Colonic mucosa (tissue), 4 donors: ENCODE data around the gene ZC3H7A. TPM values are rescaled to one million over a fixed set of nuclear protein-coding genes. Genes with fewer than 3 reads are reported as not detected.

Experiments used
- DNase-seq: peaks from one replicate; pipeline ENCODE4 v3.0.0-alpha.2; 2020
- H3K27ac ChIP-seq: fragments of 200-600 bp; one replicate; pipeline ENCODE4 v1.8.0; 2021
- H3K27me3 ChIP-seq: fragments of 200-600 bp; one replicate; pipeline ENCODE4 v1.8.0; 2021
- H3K36me3 ChIP-seq: fragments of 200-600 bp; one replicate; pipeline ENCODE4 v1.8.0; 2021
- H3K4me1 ChIP-seq: fragments of 200-600 bp; one replicate; pipeline ENCODE4 v1.8.0; 2021; ENCODE audit warnings: mild to moderate bottlenecking
- H3K4me3 ChIP-seq: fragments of 200-600 bp; one replicate; pipeline ENCODE4 v1.8.0; 2021
- H3K9ac ChIP-seq, 2 donors: one replicate each; pipeline ENCODE4 v1.7.0; 2013; ENCODE audit warnings: control low read depth in 2 of 2, low read depth in 2 of 2, low read length in 2 of 2
- H3K9me3 ChIP-seq: fragments of 200-600 bp; one replicate; pipeline ENCODE4 v1.8.0; 2021
- intact Hi-C: fragments of 100-400 bp; cut with DNase I; formaldehyde crosslinking; loops from one replicate; pipeline ENCODE4 v1.14.1; 2022
- total RNA-seq, 2 donors: library from RNA; stranded (reverse); fragmentation: NEBNext Ultra II Directional in 1 of 2; extraction: Animal tissue kit (Norgen Biotek cat#: 25700) in 1 of 2; gene quantifications; one replicate each; pipeline ENCODE4 v1.2.1, GENCODE V29; 2021
- TF ChIP-seq, protein P1 (sequence below): fragments of 200-600 bp; IDR thresholded peaks from one replicate; pipeline ENCODE4 v1.8.0; 2022; ENCODE audit warnings: antibody characterized with exemption, mild to moderate bottlenecking
- donor health status: healthy.
- donor health status: DM: no; HTN: no; CAD: no.
- donor health status: DM: no; HTN: no; CAD: no.

Gene ZC3H7A
- total RNA-seq, 2 donors from 2014 or later = 40.2 to 47.1 TPM

DNA sequence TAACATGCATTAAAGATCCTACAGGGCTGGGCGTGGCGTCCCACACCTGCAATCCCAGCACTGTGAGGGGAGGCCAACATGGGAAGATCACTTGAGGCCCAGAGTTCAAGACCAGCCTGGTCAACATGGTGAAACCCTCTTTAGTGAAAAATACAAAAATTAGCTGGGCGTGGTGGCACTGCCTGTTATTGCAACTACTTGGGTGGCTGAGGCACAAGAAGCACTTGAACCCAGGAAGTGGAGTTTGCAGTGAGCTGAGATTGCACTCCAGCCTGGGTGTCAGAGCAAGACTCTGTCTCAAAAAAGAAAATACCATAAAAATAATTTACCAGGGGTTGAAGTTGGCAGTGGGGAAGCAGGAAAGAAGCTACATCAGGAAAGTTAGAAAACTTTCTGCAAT is 67.3 kb downstream of the ZC3H7A start:
- Histone ChIP-seq H3K4me1 (no peaks in the 10 kb centered on the region), H3K36me3 (no peaks in the 10 kb centered on the region), H3K27me3 (no peaks in the 10 kb centered on the region), H3K27ac (no peak overlapping the region), H3K4me3 (no peak overlapping the region), H3K9me3 (no peaks in the 10 kb centered on the region), H3K9ac (no peak overlapping the region)
- TF ChIP-seq, protein P1, sequence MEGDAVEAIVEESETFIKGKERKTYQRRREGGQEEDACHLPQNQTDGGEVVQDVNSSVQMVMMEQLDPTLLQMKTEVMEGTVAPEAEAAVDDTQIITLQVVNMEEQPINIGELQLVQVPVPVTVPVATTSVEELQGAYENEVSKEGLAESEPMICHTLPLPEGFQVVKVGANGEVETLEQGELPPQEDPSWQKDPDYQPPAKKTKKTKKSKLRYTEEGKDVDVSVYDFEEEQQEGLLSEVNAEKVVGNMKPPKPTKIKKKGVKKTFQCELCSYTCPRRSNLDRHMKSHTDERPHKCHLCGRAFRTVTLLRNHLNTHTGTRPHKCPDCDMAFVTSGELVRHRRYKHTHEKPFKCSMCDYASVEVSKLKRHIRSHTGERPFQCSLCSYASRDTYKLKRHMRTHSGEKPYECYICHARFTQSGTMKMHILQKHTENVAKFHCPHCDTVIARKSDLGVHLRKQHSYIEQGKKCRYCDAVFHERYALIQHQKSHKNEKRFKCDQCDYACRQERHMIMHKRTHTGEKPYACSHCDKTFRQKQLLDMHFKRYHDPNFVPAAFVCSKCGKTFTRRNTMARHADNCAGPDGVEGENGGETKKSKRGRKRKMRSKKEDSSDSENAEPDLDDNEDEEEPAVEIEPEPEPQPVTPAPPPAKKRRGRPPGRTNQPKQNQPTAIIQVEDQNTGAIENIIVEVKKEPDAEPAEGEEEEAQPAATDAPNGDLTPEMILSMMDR = no peak
- intact Hi-C loops = no loop called here
- DNase-seq = no peak

DNA sequence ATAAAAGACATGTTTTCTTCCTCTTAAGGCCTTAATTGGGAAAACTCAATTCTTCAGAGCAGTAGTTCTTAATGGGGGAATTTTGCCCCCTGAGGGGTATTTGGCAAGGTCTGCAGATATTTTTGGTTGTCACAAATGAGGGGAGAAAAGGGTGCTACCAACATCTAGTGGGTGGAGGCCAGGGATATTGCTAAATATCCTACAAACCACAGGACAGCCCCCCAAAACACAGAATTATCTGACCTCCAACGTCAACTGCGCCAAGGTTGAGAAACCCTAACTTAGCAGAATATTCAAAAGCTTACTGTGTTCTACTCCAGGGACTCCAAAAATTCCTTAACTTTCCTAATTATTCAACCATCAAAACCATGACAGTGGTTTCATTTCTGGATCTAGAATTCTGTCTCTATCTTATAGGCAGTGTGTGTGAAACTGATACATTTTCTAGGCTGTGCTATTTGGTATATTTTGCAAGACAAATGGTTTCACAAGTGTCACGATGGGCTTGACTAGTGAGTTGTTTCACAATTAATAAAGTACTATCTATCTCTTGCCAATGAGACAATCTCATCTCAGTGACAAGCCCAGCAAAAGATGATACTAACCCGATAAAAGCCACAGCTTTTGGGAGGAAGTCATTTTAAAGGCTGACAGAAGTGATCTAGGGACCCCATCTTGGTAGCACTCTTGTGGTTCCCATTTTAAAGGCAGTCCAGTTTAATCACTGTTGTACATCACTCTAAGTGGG is 69.1 kb downstream of the ZC3H7A start:
- no peak overlapping the region for H3K27ac ChIP-seq
- no peak overlapping the region for H3K4me3 ChIP-seq
- intact Hi-C loops = no loop called here
- H3K9me3 ChIP-seq = no peaks in the 10 kb centered on the region
- H3K4me1 ChIP-seq = no peaks in the 10 kb centered on the region
- TF ChIP-seq, protein P1 = no peak
- no peak overlapping the region for H3K9ac ChIP-seq
- H3K27me3 ChIP-seq = no peaks in the 10 kb centered on the region
- DNase-seq = no peak
- H3K36me3 ChIP-seq = no peaks in the 10 kb centered on the region

DNA sequence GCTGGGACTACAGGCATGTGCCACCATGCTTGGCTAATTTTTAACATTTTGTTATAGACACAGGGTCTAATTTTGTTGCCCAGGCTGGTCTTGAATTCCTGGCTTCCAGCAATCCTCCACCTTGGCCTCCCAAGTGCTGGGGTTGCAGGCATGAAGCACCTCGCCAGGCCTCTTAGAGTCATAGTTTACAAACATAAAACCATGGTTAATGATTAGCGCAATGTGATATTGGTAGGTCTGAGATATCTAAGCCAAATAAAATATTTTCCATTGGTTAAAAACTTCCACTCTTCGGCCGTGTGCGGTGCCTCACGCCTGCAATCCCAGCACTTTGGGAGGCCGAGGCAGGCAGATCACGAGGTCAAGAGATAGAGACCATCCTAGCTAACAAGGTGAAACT is 71.0 kb downstream of the ZC3H7A start:
- H3K27me3 ChIP-seq = no peaks in the 10 kb centered on the region
- no peak overlapping the region for H3K9ac ChIP-seq
- H3K4me3 ChIP-seq = no peak overlapping the region
- no peaks in the 10 kb centered on the region for H3K9me3 ChIP-seq
- no peak overlapping the region for H3K27ac ChIP-seq
- TF ChIP-seq, protein P1 = no peak
- intact Hi-C loops = no loop called here
- H3K36me3 ChIP-seq = peaks cover 7% of the 10 kb centered on the region
- peaks cover 7% of the 10 kb centered on the region for H3K4me1 ChIP-seq
- DNase-seq = peak; percentile 40

DNA sequence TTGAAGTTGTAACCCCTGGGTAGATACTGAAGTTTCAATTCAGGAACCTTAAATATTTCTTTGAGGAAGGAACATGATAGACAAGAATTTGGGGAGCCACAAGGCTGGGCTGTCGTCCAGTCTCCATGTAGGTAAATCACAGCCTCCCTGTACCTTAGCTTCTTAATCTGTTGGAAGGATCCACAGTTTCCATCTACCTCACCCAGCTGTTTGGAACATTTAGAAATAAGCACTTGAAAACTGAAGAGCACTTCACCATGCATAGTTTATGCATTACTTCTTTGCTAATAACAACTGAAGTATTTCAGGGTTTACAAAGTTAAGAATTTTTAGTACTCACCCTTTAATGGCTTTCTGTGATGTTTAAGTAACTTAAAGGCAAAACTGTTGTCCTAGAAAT is 71.6 kb downstream of the ZC3H7A start:
- TF ChIP-seq, protein P1 = no peak

DNA sequence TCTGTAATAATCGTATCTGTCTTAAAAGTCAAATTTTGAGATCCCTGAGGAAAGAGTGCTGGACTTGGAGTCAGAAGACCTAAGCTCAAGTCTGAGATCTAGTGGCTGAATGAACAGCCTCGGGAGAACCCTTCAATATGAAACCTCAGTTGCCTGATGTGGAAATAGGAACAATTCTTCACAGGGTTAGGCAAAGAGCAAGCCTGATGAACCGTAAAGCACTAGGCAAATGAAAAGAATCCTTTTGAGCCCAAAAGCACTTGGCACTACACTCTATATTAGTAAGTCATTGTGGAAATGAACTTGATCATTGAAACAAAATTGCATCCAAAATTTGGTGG is 74.6 kb downstream of the ZC3H7A start:
- peaks cover 15% of the 10 kb centered on the region for H3K36me3 ChIP-seq
- TF ChIP-seq, protein P1 = no peak
- intact Hi-C loops = no loop called here
- H3K27ac ChIP-seq = peak overlapping the region; percentile 2
- no peaks in the 10 kb centered on the region for H3K27me3 ChIP-seq
- H3K4me3 ChIP-seq = no peak overlapping the region
- H3K9ac ChIP-seq = no peak overlapping the region
- no peak for DNase-seq
- H3K4me1 ChIP-seq = peaks cover 7% of the 10 kb centered on the region
- H3K9me3 ChIP-seq = no peaks in the 10 kb centered on the region

More for the DNA sequence above, 71.6 kb downstream of the ZC3H7A start:
- Histone ChIP-seq H3K4me3 (no peak overlapping the region), H3K4me1 (peaks cover 7% of the 10 kb centered on the region), H3K27me3 (no peaks in the 10 kb centered on the region), H3K9me3 (no peaks in the 10 kb centered on the region), H3K36me3 (peaks cover 10% of the 10 kb centered on the region), H3K9ac (no peak overlapping the region), H3K27ac (no peak overlapping the region)
- intact Hi-C loops = no loop called here
- no peak for DNase-seq
